ENCODE measurements around the gene INSIG2. TPM values are rescaled to one million over a fixed set of nuclear protein-coding genes. Genes with fewer than 3 reads are reported as not detected.

The INSIG2 gene
- total RNA-seq, 1 experiment from 2014 or later: 8.7 TPM

DNA sequence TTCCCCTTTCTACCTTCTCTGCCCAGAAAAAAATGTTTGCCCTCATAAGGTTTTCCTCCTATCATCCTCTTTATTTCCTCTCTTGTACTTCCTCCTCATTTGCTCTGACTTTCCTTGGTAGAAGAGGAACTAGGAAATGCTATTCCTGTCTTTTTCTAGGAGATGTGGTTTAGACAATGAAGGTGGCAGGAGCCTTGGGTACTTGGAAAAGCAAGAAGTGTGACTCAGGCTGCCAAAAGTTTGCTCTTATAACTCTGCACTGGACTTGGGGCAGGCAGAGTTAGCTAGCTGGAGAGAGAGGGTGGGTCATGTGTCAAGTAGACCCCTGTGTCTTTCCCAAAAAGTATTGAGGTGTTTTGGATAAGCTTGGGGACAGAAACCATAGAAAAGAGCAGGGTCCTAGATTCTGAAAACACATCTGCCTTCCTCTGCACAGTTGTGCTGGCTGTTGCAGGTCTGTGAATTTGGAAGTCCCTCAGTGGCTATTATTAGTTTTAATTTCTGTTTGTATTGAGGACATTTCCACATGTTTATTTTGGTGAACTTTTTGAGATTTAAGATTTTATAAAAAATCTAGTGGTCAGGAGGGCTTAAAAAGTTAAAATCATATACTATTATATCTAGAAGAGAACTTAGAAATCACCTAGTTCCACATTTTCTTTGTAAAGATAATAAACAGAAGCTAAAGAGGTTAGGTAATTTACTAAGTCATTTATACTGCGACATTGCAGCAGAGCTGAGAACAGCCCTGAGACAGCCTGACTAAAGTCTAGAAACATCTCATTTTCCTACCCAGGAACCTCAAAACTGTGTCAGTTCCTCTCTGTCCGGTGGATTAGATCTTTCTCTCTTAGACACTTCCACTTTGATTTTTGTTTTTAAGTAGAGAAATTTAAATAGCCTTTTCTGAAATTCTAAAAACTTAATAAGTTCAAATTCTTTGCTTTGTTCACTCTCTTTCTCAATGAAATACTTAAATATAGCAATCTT is 16.0 kb downstream of the INSIG2 start:
- no peak overlapping the region for H3K23ac ChIP-seq (ENCODE audit: insufficient read length, low read depth, low read length)
- no peaks in the 10 kb centered on the region for H3K9me3 ChIP-seq (ENCODE audit: control insufficient read depth, low read depth, low read length)
- H3K27ac Mint-ChIP-seq: no peak overlapping the region
- H4K8ac ChIP-seq (replicated peaks; ENCODE audit: insufficient read length, low read depth, low read length): no peak overlapping the region
- H3K14ac ChIP-seq (ENCODE audit: insufficient read depth, low read length): no peak overlapping the region
- H3K27me3 Mint-ChIP-seq (ENCODE audit: low read depth): no peaks in the 10 kb centered on the region
- no peaks in the 10 kb centered on the region for H3K79me1 ChIP-seq (ENCODE audit: insufficient read depth, low read depth, low read length, poor library complexity, severe bottlenecking)
- no peak overlapping the region for H3K4ac ChIP-seq (ENCODE audit: low read depth, low read length)
- peaks cover 6 to 12% of the 10 kb centered on the region in 2 experiments for H3K4me1 Mint-ChIP-seq
- WGBS (ENCODE audit: extremely low coverage, insufficient read length, low lambda C conversion rate): no CpG with 5 or more reads among the region's 2 CpGs
- no peak overlapping the region for H2BK15ac ChIP-seq (ENCODE audit: low read depth, low read length)
- H2BK5ac ChIP-seq (ENCODE audit: insufficient read length, low read length): no peak overlapping the region
- no peak overlapping the region for H2AK5ac ChIP-seq (ENCODE audit: insufficient read length, low read length)
- no peak overlapping the region for H4K91ac ChIP-seq (ENCODE audit: insufficient read length, low read depth, low read length)
- no peak overlapping the region for H2AFZ ChIP-seq (ENCODE audit: low read length)
- no peak overlapping the region for H3K4me3 Mint-ChIP-seq
- H3K27me3 ChIP-seq (ENCODE audit: insufficient read depth, low read length): no peaks in the 10 kb centered on the region
- H3K4me1 ChIP-seq (ENCODE audit: insufficient read depth, low read length): no peaks in the 10 kb centered on the region; the same call in 1 of the 2 replicates
- no peak overlapping the region for H2BK120ac ChIP-seq (ENCODE audit: low read depth, low read length, poor library complexity, severe bottlenecking)
- H2BK20ac ChIP-seq (ENCODE audit: low read depth, low read length, poor library complexity, severe bottlenecking): no peak overlapping the region
- no peak overlapping the region for H3K4me2 ChIP-seq (ENCODE audit: insufficient read depth, insufficient read length, low read length)
- H3K27ac ChIP-seq (ENCODE audit: insufficient read length, low read depth, low read length): no peak overlapping the region
- H4K20me1 ChIP-seq (ENCODE audit: control insufficient read depth, insufficient read depth, insufficient read length): no peaks in the 10 kb centered on the region
- DNase-seq: no peak
- H3K18ac ChIP-seq (ENCODE audit: insufficient read length, low read depth, low read length): no peak overlapping the region
- H4K5ac ChIP-seq (ENCODE audit: insufficient read length, low read depth, low read length): no peak overlapping the region
- H3T11ph ChIP-seq (ENCODE audit: low read length): no peak overlapping the region
- TF ChIP-seq, protein P1, sequence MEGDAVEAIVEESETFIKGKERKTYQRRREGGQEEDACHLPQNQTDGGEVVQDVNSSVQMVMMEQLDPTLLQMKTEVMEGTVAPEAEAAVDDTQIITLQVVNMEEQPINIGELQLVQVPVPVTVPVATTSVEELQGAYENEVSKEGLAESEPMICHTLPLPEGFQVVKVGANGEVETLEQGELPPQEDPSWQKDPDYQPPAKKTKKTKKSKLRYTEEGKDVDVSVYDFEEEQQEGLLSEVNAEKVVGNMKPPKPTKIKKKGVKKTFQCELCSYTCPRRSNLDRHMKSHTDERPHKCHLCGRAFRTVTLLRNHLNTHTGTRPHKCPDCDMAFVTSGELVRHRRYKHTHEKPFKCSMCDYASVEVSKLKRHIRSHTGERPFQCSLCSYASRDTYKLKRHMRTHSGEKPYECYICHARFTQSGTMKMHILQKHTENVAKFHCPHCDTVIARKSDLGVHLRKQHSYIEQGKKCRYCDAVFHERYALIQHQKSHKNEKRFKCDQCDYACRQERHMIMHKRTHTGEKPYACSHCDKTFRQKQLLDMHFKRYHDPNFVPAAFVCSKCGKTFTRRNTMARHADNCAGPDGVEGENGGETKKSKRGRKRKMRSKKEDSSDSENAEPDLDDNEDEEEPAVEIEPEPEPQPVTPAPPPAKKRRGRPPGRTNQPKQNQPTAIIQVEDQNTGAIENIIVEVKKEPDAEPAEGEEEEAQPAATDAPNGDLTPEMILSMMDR (conservative IDR thresholded peaks at IDR 0.05): no peak
- no peak overlapping the region for H2BK12ac ChIP-seq (ENCODE audit: insufficient read length, low read depth, low read length)
- H3K23me2 ChIP-seq (ENCODE audit: insufficient read length, low read depth, low read length, poor library complexity, severe bottlenecking): no peaks in the 10 kb centered on the region
- no peaks in the 10 kb centered on the region for H3K79me2 ChIP-seq (ENCODE audit: insufficient read depth, low read length)
- H3K9ac ChIP-seq (ENCODE audit: extremely low read depth, insufficient read length, low read length): no peak overlapping the region
- H3K36me3 Mint-ChIP-seq (ENCODE audit: insufficient read depth in 1 of 3, low read depth in 3 of 3): peaks cover 0 to 35% (median 19%) of the 10 kb centered on the region in 3 experiments; a peak in 5 of 7 replicates
- no peaks in the 10 kb centered on the region for H3K9me3 Mint-ChIP-seq
- no peak overlapping the region for H3K56ac ChIP-seq (ENCODE audit: insufficient read length, low read depth, low read length)

Measured in H9 (cell line).